SK-N-SH treated with all-trans-retinoic acid at 6 μM for 48 hours (cell line): ENCODE measurements around the gene CSK.

Source experiments
- ATAC-seq: fragments of 200-7000 bp; cut with Tn5 transposase; 3 replicates; pipeline ENCODE4 v1.9.1; 2020; ENCODE audit warnings: mild to moderate bottlenecking, moderate library complexity
- ARNTL ChIP-seq: fragments of 450-650 bp; formaldehyde crosslinking; IDR thresholded peaks from 2 replicates; pipeline ENCODE4 v1.5.0; 2020; ENCODE audit warnings: low read depth, mild to moderate bottlenecking, moderate library complexity, borderline replicate concordance
- BACH2 ChIP-seq: fragments of 250-450 bp; sonication (Bioruptor Pico); IDR thresholded peaks from 2 replicates; pipeline ENCODE4 v1.9.0; 2021; ENCODE audit warnings: mild to moderate bottlenecking, borderline replicate concordance
- CSDC2 ChIP-seq: fragments of 250-450 bp; sonication (Bioruptor Pico); IDR thresholded peaks from 2 replicates; pipeline ENCODE4 v1.5.0; 2020; ENCODE audit warnings: mild to moderate bottlenecking, moderate library complexity
- ESRRG ChIP-seq: fragments of 250-450 bp; sonication (Bioruptor Pico); IDR thresholded peaks from 2 replicates; pipeline ENCODE4 v1.6.1; 2021; ENCODE audit warnings: mild to moderate bottlenecking
- ISL1 ChIP-seq: fragments of 250-450 bp; sonication (Bioruptor Pico); IDR thresholded peaks from 2 replicates; pipeline ENCODE4 v2.1.2; 2022; ENCODE audit warnings: mild to moderate bottlenecking, moderate library complexity
- OSR1 ChIP-seq: fragments of 250-450 bp; sonication (Bioruptor Pico); IDR thresholded peaks from 2 replicates; pipeline ENCODE4 v1.8.0; 2022; ENCODE audit warnings: moderate library complexity, mild to moderate bottlenecking, inconsistent platforms
- PPARA ChIP-seq: fragments of 250-450 bp; sonication (Bioruptor Pico); IDR thresholded peaks from 2 replicates; pipeline ENCODE4 v1.5.0; 2020; ENCODE audit warnings: mild to moderate bottlenecking, borderline replicate concordance
- RARB ChIP-seq: fragments of 250-450 bp; sonication (Bioruptor Pico); IDR thresholded peaks from 2 replicates; pipeline ENCODE4 v1.8.0; 2021; ENCODE audit warnings: mild to moderate bottlenecking, moderate library complexity
- SNAI2 ChIP-seq: fragments of 250-450 bp; sonication (Bioruptor Pico); IDR thresholded peaks from 2 replicates; pipeline ENCODE4 v1.5.0; 2020; ENCODE audit warnings: mild to moderate bottlenecking, moderate library complexity
- TCF4 ChIP-seq: fragments of 250-450 bp; sonication (Bioruptor Pico); IDR thresholded peaks from 2 replicates; pipeline ENCODE4 v1.8.0; 2021; ENCODE audit warnings: mild to moderate bottlenecking, moderate library complexity, borderline replicate concordance
- TOX ChIP-seq: fragments of 250-450 bp; sonication (Bioruptor Pico); IDR thresholded peaks from 2 replicates; pipeline ENCODE4 v1.8.0; 2021; ENCODE audit warnings: mild to moderate bottlenecking, moderate library complexity, borderline replicate concordance
- ZFP3 ChIP-seq: fragments of 250-450 bp; sonication (Bioruptor Pico); IDR thresholded peaks from 2 replicates; pipeline ENCODE4 v1.5.0; 2020; ENCODE audit warnings: mild to moderate bottlenecking, moderate library complexity
- ZFP30 ChIP-seq: fragments of 450-650 bp; formaldehyde crosslinking; IDR thresholded peaks from 2 replicates; pipeline ENCODE4 v1.5.0; 2022; ENCODE audit warnings: mild to moderate bottlenecking, moderate library complexity
- ZNF8 ChIP-seq: fragments of 450-650 bp; formaldehyde crosslinking; IDR thresholded peaks from 2 replicates; pipeline ENCODE4 v1.5.0; 2020; ENCODE audit warnings: mild to moderate bottlenecking, moderate library complexity
- TF ChIP-seq, protein P1 (sequence below): fragments of 250-450 bp; sonication (Bioruptor Pico); IDR thresholded peaks from 2 replicates; pipeline ENCODE4 v1.8.0; 2020; ENCODE audit warnings: mild to moderate bottlenecking, moderate library complexity, borderline replicate concordance
- TF ChIP-seq, protein P2 (sequence below): fragments of 250-450 bp; sonication (Bioruptor Pico); IDR thresholded peaks from 2 replicates; pipeline ENCODE4 v1.8.0; 2021; ENCODE audit warnings: low read depth, mild to moderate bottlenecking, moderate library complexity, borderline replicate concordance
- TF ChIP-seq, protein P3 (sequence below): fragments of 250-450 bp; sonication (Bioruptor Pico); IDR thresholded peaks from 2 replicates; pipeline ENCODE4 v1.5.1; 2020; ENCODE audit warnings: low read depth, mild to moderate bottlenecking, moderate library complexity

CSK gene

DNA sequence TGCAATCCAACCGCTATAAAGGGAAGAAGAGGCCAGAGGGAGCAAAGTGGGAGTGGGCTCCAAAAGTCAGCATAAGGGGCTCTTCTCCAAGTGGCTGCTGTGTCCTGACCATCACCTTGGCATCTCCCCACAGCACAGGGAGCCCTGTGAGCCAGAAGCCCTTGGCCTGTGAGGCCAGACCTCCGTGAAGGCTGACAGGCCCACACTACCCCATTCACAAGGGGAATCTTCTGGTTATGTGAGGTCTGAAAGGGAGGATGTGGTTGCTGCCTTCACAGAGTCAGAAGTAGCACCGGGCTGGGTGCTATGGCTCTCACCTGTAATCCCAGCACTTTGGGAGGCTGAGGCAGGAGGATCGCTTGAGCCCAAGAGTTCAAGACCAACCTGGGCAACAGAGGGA, 63.7 kb downstream of the CSK start:
- no peak for ATAC-seq
- TF ChIP-seq, protein P1, sequence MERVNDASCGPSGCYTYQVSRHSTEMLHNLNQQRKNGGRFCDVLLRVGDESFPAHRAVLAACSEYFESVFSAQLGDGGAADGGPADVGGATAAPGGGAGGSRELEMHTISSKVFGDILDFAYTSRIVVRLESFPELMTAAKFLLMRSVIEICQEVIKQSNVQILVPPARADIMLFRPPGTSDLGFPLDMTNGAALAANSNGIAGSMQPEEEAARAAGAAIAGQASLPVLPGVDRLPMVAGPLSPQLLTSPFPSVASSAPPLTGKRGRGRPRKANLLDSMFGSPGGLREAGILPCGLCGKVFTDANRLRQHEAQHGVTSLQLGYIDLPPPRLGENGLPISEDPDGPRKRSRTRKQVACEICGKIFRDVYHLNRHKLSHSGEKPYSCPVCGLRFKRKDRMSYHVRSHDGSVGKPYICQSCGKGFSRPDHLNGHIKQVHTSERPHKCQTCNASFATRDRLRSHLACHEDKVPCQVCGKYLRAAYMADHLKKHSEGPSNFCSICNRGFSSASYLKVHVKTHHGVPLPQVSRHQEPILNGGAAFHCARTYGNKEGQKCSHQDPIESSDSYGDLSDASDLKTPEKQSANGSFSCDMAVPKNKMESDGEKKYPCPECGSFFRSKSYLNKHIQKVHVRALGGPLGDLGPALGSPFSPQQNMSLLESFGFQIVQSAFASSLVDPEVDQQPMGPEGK (CRISPR knock-in tag), result no peak
- TF ChIP-seq TCF4, result no peak
- no peak for TF ChIP-seq ARNTL (CRISPR knock-in tag)
- no peak for TF ChIP-seq ZFP30
- no peak for TF ChIP-seq ZNF8 (CRISPR knock-in tag)
- no peak for TF ChIP-seq OSR1 (CRISPR knock-in tag)
- TF ChIP-seq, protein P2, sequence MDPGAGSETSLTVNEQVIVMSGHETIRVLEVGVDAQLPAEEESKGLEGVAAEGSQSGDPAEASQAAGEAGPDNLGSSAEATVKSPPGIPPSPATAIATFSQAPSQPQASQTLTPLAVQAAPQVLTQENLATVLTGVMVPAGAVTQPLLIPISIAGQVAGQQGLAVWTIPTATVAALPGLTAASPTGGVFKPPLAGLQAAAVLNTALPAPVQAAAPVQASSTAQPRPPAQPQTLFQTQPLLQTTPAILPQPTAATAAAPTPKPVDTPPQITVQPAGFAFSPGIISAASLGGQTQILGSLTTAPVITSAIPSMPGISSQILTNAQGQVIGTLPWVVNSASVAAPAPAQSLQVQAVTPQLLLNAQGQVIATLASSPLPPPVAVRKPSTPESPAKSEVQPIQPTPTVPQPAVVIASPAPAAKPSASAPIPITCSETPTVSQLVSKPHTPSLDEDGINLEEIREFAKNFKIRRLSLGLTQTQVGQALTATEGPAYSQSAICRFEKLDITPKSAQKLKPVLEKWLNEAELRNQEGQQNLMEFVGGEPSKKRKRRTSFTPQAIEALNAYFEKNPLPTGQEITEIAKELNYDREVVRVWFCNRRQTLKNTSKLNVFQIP (CRISPR knock-in tag), result no peak
- TF ChIP-seq, protein P3, sequence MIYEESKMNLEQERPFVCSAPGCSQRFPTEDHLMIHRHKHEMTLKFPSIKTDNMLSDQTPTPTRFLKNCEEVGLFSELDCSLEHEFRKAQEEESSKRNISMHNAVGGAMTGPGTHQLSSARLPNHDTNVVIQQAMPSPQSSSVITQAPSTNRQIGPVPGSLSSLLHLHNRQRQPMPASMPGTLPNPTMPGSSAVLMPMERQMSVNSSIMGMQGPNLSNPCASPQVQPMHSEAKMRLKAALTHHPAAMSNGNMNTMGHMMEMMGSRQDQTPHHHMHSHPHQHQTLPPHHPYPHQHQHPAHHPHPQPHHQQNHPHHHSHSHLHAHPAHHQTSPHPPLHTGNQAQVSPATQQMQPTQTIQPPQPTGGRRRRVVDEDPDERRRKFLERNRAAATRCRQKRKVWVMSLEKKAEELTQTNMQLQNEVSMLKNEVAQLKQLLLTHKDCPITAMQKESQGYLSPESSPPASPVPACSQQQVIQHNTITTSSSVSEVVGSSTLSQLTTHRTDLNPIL (CRISPR knock-in tag), result no peak
- TF ChIP-seq RARB (CRISPR knock-in tag), result no peak
- TF ChIP-seq ESRRG (CRISPR knock-in tag), result no peak
- no peak for TF ChIP-seq TOX (CRISPR knock-in tag)
- TF ChIP-seq, all 23 proteins: peak for 0

DNA sequence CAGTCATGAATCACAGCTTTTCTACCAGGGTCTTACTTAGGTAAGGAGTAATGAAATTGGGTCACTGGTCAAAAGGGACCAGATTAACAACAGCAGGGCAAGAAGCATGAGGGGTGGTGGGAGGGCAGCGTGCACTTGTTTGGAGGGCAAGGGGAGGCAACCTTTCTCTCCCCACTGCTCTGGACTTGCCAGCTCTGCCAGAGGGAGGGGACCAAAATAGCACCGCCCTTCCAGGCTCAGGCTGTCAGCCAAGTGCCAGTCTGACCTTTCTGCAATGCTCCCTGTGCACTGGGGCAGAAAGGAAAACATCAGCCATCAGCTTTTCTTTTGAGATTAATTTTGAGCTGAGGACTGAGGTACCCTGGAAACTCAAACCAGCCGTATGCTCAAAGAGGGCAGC, 65.6 kb downstream of the CSK start:
- no peak for ATAC-seq
- no peak for TF ChIP-seq ARNTL (CRISPR knock-in tag)

DNA sequence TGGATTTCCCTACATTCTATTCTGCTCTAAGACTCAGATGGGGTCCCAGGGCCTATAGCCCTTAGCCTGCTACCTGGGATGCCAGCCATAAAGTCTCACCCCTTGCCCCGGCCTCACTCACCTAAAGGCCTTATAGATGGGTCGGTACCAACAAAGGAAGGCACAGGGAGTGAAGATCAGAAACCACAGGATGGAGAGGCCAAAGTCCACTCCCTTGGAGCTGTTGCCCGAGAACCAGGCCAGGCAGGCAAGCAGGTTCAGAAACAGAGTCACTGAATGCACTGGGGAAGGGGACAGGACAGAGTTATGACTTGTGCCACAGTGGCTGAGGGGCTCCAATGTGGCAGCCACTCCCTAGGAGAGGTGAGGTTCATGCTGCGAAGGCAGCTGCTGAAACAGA, 68.5 kb downstream of the CSK start:
- TF ChIP-seq ZNF8 (CRISPR knock-in tag) (no peak), ZFP3 (CRISPR knock-in tag) (no peak), ESRRG (CRISPR knock-in tag) (no peak), BACH2 (no peak), ARNTL (CRISPR knock-in tag) (no peak), ISL1 (no peak), OSR1 (CRISPR knock-in tag) (no peak)
- TF ChIP-seq, protein P2 (CRISPR knock-in tag), result no peak
- no peak for ATAC-seq

DNA sequence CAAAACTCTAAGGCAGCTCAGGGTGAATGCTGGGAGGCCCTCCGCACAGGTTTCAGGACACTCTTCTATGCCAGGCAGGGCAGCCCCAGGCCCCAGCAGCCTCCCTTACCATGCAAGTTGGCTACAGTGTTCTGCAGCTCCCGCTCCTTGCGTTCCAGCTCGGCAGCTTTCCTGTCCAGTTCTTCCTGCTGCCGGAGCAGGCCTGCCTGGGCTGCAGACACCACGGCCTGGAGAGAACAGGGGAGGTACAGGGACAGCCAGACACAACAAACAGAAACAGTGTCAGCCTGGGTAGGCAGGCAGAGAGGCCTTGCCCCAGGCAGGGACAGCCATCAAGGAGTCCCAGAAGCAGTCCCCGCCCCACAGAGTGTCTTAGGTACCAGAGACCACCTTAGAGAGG, 70.1 kb downstream of the CSK start:
- TF ChIP-seq BACH2 (no peak), SNAI2 (no peak), ESRRG (CRISPR knock-in tag) (no peak), CSDC2 (CRISPR knock-in tag) (no peak), PPARA (no peak), RARB (CRISPR knock-in tag) (no peak)
- TF ChIP-seq, all 23 proteins: peak for 0
- no peak for ATAC-seq
